ENCODE results near the gene PAN2. TPM values are rescaled to one million over a fixed set of nuclear protein-coding genes. Genes with fewer than 3 reads are reported as not detected.

Gene PAN2
- total RNA-seq, 1 donor, result 13.0 TPM

GRCh38 chr12:56266693-56267442, 66.9 kb downstream of the PAN2 start, which contains the start of gene COQ10A:
Gene COQ10A (plus strand): TSS chr12:56266942. CDS start chr12:56267119, 177 bp downstream.
- DNase-seq (ENCODE audit: low read depth), result peak; percentile 90
- H3K4me3 ChIP-seq (ENCODE audit: low read depth, low read length), result peak within 1 kb of the TSS; percentile 70
- TF ChIP-seq CTCF (IDR thresholded peaks at IDR 0.05; ENCODE audit: insufficient read depth, low read depth, low read length), result peak; percentile 78

Small RNA genes within 50 kb of the gene (small RNA-seq; reads per million reads assigned to genes)
- gene RNU7-40P, result not detected

Other genes with a start within 250 kb of the PAN2 start
- 119 and 158 TPM in 2 replicates for gene PA2G4, start 229.4 kb downstream of the PAN2 start, total RNA-seq
- gene RPL41, start 217.4 kb downstream of the PAN2 start, total RNA-seq, result 1,700 and 3,242 TPM in 2 replicates
- gene ZC3H10, start 215.7 kb downstream of the PAN2 start, total RNA-seq, result 3.9 and 4.3 TPM in 2 replicates
- 300 and 327 TPM in 2 replicates for gene ESYT1, start 205.7 kb downstream of the PAN2 start, total RNA-seq
- gene MYL6B, start 181.4 kb downstream of the PAN2 start, total RNA-seq, result 68.2 and 70.9 TPM in 2 replicates
- 2,015 and 2,412 TPM in 2 replicates for gene MYL6, start 175.6 kb downstream of the PAN2 start, total RNA-seq
- 44.8 and 67.8 TPM in 2 replicates for gene SMARCC2, start 144.5 kb downstream of the PAN2 start, total RNA-seq
- gene RNF41, start 112.1 kb downstream of the PAN2 start, total RNA-seq, result 112 and 131 TPM in 2 replicates
- gene NABP2, start 109.7 kb downstream of the PAN2 start, total RNA-seq, result 23.3 and 28.0 TPM in 2 replicates
- not detected in 2 replicates for gene SLC39A5, start 103.9 kb downstream of the PAN2 start, total RNA-seq
- 22.2 and 25.9 TPM in 2 replicates for gene ANKRD52, start 75.6 kb downstream of the PAN2 start, total RNA-seq
- 9.0 and 12.5 TPM in 2 replicates for gene COQ10A, start 67.1 kb downstream of the PAN2 start, total RNA-seq
- 150 and 153 TPM in 2 replicates for gene CS, start 33.7 kb downstream of the PAN2 start, total RNA-seq
- 94.7 and 113 TPM in 2 replicates for gene CNPY2, start 18.0 kb downstream of the PAN2 start, total RNA-seq
- gene IL23A, start 4.9 kb upstream of the PAN2 start, total RNA-seq, result 0.32 TPM in 1 of 2 replicates, not detected in the other
- gene STAT2, start 26.1 kb upstream of the PAN2 start, total RNA-seq, result 232 and 296 TPM in 2 replicates
- gene APOF, start 28.9 kb upstream of the PAN2 start, total RNA-seq, result not detected in 2 replicates
- 7.1 and 7.8 TPM in 2 replicates for gene TIMELESS, start 115.4 kb upstream of the PAN2 start, total RNA-seq
- gene MIP, start 120.7 kb upstream of the PAN2 start, total RNA-seq, result not detected in 2 replicates
- 2.3 and 3.0 TPM in 2 replicates for gene SPRYD4, start 134.6 kb upstream of the PAN2 start, total RNA-seq
- under 0.01 TPM in 1 of 2 replicates, not detected in the other for gene GLS2, start 154.2 kb upstream of the PAN2 start, total RNA-seq
- gene RBMS2, start 187.8 kb upstream of the PAN2 start, total RNA-seq, result 21.9 and 32.8 TPM in 2 replicates

All from fibroblast of villous mesenchyme (primary cell).